HFF-Myc (cell line): Measurements from ENCODE around the gene PLN.

ENCODE experiments used
- DNase-seq: peaks from one replicate; pipeline ENCODE4 v3.0.0-alpha.2; 2011; ENCODE audit warnings: low read depth; ENCODE audit errors: extremely low read depth
- H3K4me3 ChIP-seq: replicated peaks from 2 replicates; pipeline ENCODE4 v1.5.1; 2011; ENCODE audit warnings: low read depth, mild to moderate bottlenecking, control low read depth, low read length
- TF ChIP-seq, protein P1 (sequence below): IDR thresholded peaks from 2 replicates; pipeline ENCODE4 v1.5.1; 2012; ENCODE audit warnings: mild to moderate bottlenecking, low read depth, low read length, control low read depth; ENCODE audit errors: missing control alignments

The PLN gene

GRCh38 chr6:118584911-118585310 is 36.8 kb downstream of the PLN start:
- TF ChIP-seq, protein P1, sequence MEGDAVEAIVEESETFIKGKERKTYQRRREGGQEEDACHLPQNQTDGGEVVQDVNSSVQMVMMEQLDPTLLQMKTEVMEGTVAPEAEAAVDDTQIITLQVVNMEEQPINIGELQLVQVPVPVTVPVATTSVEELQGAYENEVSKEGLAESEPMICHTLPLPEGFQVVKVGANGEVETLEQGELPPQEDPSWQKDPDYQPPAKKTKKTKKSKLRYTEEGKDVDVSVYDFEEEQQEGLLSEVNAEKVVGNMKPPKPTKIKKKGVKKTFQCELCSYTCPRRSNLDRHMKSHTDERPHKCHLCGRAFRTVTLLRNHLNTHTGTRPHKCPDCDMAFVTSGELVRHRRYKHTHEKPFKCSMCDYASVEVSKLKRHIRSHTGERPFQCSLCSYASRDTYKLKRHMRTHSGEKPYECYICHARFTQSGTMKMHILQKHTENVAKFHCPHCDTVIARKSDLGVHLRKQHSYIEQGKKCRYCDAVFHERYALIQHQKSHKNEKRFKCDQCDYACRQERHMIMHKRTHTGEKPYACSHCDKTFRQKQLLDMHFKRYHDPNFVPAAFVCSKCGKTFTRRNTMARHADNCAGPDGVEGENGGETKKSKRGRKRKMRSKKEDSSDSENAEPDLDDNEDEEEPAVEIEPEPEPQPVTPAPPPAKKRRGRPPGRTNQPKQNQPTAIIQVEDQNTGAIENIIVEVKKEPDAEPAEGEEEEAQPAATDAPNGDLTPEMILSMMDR = no peak
- DNase-seq = no peak

GRCh38 chr6:118586746-118587485 is 38.8 kb downstream of the PLN start:
- DNase-seq = no peak
- TF ChIP-seq, protein P1 = no peak
- no peak overlapping the region for H3K4me3 ChIP-seq

More at GRCh38 chr6:118584911-118585310, 36.8 kb downstream of the PLN start:
- H3K4me3 ChIP-seq = no peak overlapping the region

DNA sequence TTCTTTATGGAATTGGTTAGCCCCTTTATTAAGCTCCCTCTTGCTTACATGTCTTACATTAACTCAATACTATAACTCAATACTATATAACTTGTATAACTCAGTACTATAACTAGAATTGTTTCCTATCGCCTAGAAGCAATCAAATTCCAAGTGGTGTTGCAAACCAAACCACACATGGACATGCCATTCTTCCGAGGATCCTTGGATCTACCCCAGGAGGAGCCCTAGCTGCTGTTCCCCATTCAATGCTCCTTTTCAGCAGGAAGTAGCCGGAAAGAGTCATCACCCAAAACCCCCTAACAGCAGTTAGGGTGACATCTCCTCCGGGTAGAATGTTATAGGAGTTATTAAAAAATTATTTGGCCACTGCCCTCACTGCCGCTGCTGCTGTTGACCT is 40.5 kb downstream of the PLN start:
- H3K4me3 ChIP-seq = no peak overlapping the region
- TF ChIP-seq, protein P1 = no peak
- no peak for DNase-seq

DNA sequence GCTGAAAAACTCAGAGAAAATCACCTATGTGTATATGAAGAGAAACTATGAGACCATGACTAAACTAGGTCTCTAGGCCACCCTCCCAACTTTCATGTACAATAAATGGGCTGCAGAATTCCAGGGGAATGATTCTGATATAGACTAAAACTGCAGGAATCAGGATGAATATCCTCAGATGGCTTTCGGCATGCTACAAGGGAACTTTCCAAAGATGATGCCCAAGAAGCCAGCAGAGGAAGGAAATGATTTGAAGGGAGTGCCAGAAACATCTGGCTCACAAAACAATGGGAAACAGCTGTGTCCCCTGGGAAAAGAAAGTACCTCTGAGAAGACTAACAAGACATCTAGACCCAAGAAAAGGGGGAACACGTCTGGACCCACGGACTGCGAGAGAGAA is 41.1 kb downstream of the PLN start:
- no peak overlapping the region for H3K4me3 ChIP-seq
- TF ChIP-seq, protein P1 = no peak
- DNase-seq = no peak

- TF ChIP-seq, protein P1 = no peak
- DNase-seq = no peak
- no peak overlapping the region for H3K4me3 ChIP-seq
Measured at GRCh38 chr6:118589649-118590365, 41.7 kb downstream of the PLN start.

- DNase-seq = no peak
- TF ChIP-seq, protein P1 = no peak
- H3K4me3 ChIP-seq = no peak overlapping the region
Measured at GRCh38 chr6:118591897-118592296, 43.8 kb downstream of the PLN start.
